ENCODE results near the gene CHP1. TPM values are rescaled to one million over a fixed set of nuclear protein-coding genes. Genes with fewer than 3 reads are reported as not detected.

The CHP1 gene
- total RNA-seq, 6 experiments from 2014 or later, result 104 to 131 (median 117) TPM

DNA sequence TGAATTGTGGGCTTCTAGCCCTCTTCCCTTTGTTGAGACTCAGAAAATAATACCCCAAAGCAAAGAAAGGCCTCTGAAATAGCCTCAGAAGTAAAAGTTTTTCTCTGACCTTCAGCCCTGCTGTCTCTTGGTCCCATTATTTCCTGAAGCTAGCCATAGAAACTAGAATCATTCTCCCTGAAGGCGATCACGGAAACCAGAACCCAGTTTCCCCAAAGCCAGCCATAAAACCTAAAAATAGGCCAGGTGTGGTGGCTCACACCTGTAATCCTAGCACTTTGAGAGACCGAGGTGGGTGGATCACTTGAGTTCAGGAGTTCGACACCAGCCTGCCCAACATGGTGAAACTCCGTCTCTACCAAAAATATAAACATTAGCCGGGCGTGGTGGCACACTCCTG, 27.7 kb upstream of the CHP1 start:
- H3K4me3 Mint-ChIP-seq, result no peak overlapping the region
- peaks cover 9% of the 10 kb centered on the region for H3K4me1 Mint-ChIP-seq (ENCODE audit: low read depth)
- H3K27me3 Mint-ChIP-seq (ENCODE audit: insufficient read depth), result peaks cover 9% of the 10 kb centered on the region; the same call in 1 of the 2 replicates
- H3K9me3 Mint-ChIP-seq, result no peaks in the 10 kb centered on the region
- TF ChIP-seq, protein P1, sequence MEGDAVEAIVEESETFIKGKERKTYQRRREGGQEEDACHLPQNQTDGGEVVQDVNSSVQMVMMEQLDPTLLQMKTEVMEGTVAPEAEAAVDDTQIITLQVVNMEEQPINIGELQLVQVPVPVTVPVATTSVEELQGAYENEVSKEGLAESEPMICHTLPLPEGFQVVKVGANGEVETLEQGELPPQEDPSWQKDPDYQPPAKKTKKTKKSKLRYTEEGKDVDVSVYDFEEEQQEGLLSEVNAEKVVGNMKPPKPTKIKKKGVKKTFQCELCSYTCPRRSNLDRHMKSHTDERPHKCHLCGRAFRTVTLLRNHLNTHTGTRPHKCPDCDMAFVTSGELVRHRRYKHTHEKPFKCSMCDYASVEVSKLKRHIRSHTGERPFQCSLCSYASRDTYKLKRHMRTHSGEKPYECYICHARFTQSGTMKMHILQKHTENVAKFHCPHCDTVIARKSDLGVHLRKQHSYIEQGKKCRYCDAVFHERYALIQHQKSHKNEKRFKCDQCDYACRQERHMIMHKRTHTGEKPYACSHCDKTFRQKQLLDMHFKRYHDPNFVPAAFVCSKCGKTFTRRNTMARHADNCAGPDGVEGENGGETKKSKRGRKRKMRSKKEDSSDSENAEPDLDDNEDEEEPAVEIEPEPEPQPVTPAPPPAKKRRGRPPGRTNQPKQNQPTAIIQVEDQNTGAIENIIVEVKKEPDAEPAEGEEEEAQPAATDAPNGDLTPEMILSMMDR (IDR thresholded peaks at IDR 0.05), result no peak
- no peaks in the 10 kb centered on the region for H3K36me3 Mint-ChIP-seq (ENCODE audit: low read depth)
- no peak overlapping the region for H3K27ac Mint-ChIP-seq
- DNase-seq, result no peak

DNA sequence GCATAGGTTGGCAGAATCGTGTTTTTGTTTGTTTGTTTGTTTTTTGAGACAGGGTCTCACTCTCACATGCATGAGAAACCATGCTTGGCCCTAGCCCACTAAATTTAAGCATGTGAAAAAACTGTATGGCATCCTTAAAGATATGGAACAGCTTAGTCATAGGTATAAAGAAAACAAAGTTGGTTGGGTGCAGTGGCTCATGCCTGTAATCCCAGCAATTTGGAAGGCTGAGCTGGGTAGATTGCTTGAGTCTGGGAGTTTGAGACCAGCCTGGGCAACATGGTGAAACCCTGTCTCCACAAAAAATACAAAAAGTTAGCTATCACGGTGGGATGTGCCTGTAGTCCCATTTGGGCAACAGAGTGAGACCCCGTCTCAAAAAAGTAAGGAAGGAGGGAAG, 25.8 kb upstream of the CHP1 start:
- peak; percentile 11 for DNase-seq
- no peak overlapping the region for H3K4me3 Mint-ChIP-seq

DNA sequence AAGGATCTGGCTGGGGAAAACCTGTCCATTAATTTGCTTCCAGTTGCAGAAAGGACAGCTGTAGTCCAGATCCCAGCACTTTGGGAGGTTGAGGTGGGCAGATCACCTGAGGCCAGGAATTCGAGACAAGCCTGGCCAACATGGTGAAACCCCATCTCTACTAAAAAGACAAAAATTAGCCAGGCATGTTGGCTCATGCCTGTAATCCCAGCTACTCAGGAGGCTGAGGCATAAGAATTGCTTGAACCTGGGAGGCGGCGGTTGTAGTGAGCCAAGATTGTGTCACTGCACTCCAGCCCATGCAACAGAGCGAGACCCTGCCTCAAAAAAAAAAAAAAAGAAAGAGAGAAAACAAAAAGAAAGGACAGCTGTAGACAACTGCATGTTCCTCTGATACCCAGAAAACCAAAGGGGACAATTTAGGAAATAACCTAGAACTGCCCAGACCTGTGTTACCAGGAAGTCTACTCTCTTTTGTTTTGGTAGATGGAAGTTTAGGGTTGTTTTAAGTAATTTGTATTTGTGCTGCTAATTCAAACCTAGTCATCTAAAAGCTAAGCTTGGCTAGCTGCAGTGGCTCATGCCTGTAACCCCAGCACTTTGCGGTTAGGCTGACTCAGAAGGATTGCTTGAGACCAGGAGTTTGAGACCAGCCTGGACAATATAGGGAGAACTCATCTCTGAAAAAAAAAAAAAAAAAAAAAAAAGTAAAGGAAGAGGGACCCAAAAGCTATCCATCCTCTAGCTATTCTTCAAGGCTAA, 23.2 kb upstream of the CHP1 start:
- H3K9me3 Mint-ChIP-seq, result no peaks in the 10 kb centered on the region
- DNase-seq, result peak; percentile 55
- H3K27ac Mint-ChIP-seq, result no peak overlapping the region
- H3K36me3 Mint-ChIP-seq (ENCODE audit: low read depth), result no peaks in the 10 kb centered on the region
- no peak overlapping the region for H3K4me3 Mint-ChIP-seq
- TF ChIP-seq, protein P1 (IDR thresholded peaks at IDR 0.05), result no peak
- H3K4me1 Mint-ChIP-seq (ENCODE audit: low read depth), result peaks cover 9% of the 10 kb centered on the region
- H3K27me3 Mint-ChIP-seq (ENCODE audit: insufficient read depth), result peaks cover 27% of the 10 kb centered on the region

More for the DNA sequence above, 25.8 kb upstream of the CHP1 start:
- Mint-ChIP-seq H3K9me3 (no peaks in the 10 kb centered on the region), H3K27me3 (ENCODE audit: insufficient read depth) (peaks cover 12% of the 10 kb centered on the region), H3K4me1 (ENCODE audit: low read depth) (peaks cover 9% of the 10 kb centered on the region), H3K36me3 (ENCODE audit: low read depth) (no peaks in the 10 kb centered on the region), H3K27ac (no peak overlapping the region)
- TF ChIP-seq, protein P1 (IDR thresholded peaks at IDR 0.05), result no peak

DNA sequence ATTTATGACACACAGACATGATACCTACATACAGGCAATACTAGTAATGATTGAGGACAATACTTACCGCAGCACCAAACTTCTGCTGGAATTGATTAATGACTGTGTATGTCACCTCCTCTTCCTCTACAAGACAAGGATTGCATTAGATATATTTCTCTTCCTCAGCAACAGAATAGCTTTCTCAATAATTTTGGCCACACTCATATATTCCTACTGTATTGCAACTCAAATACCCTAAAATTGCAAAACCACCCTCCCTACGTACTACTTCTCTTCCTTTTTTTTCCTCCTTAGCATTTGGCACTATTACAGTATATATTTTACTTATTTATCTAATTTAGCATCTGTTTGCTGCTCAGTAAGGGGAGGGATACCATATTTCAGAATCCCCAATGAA, 15.4 kb upstream of the CHP1 start:
- H3K9me3 Mint-ChIP-seq, result no peaks in the 10 kb centered on the region
- no peak overlapping the region for H3K4me3 Mint-ChIP-seq
- DNase-seq, result no peak
- H3K4me1 Mint-ChIP-seq (ENCODE audit: low read depth), result no peaks in the 10 kb centered on the region
- TF ChIP-seq, protein P1 (IDR thresholded peaks at IDR 0.05), result no peak
- H3K36me3 Mint-ChIP-seq (ENCODE audit: low read depth), result no peaks in the 10 kb centered on the region
- H3K27ac Mint-ChIP-seq, result no peak overlapping the region
- H3K27me3 Mint-ChIP-seq (ENCODE audit: insufficient read depth), result peaks cover 36% of the 10 kb centered on the region

- DNase-seq, result no peak
- no peak overlapping the region for H3K4me3 Mint-ChIP-seq
- no peak overlapping the region for H3K27ac Mint-ChIP-seq
- no peaks in the 10 kb centered on the region for H3K36me3 Mint-ChIP-seq (ENCODE audit: low read depth)
- no peaks in the 10 kb centered on the region for H3K9me3 Mint-ChIP-seq
- H3K4me1 Mint-ChIP-seq (ENCODE audit: low read depth), result no peaks in the 10 kb centered on the region
- TF ChIP-seq, protein P1 (IDR thresholded peaks at IDR 0.05), result no peak
- H3K27me3 Mint-ChIP-seq (ENCODE audit: insufficient read depth), result peaks cover 25% of the 10 kb centered on the region
Observed at GRCh38 chr15:41218851-41219250, 12.2 kb upstream of the CHP1 start.
